K562 (cell line): ENCODE measurements around the gene PIP4K2A. TPM values are rescaled to one million over a fixed set of nuclear protein-coding genes. Genes with fewer than 3 reads are reported as not detected.

Experiments
- EHMT2 ChIP-seq: fragments of 450-650 bp; IDR thresholded peaks from 2 replicates; pipeline ENCODE4 v1.6.1; 2018; ENCODE audit warnings: antibody characterized with exemption
- ETS1 ChIP-seq: conservative IDR thresholded peaks from 2 replicates; pipeline ENCODE4 v1.6.1; 2011; ENCODE audit warnings: low read depth, mild to moderate bottlenecking, low read length; ENCODE audit not compliant: control insufficient read depth
- HCFC1 ChIP-seq: IDR thresholded peaks from 2 replicates; pipeline ENCODE4 v1.6.1; 2012; ENCODE audit warnings: low read depth, low read length, improper control_type of control experiment
- HLTF ChIP-seq: fragments of 450-650 bp; IDR thresholded peaks from 2 replicates; pipeline ENCODE4 v1.6.1; 2016
- KHSRP ChIP-seq: fragments of 450-650 bp; IDR thresholded peaks from 2 replicates; pipeline ENCODE4 v1.6.1; 2017
- NONO ChIP-seq, 2 experiments: fragments of 200-400 bp in 1 of 2; fragments of 450-650 bp in 1 of 2; formaldehyde crosslinking in 1 of 2; IDR thresholded peaks; 2 replicates each; pipeline ENCODE4 v1.6.1; 2017; ENCODE audit warnings: low read depth in 2 of 2, mild to moderate bottlenecking in 2 of 2, moderate library complexity in 2 of 2, low read length in 1 of 2
- ZNF174 ChIP-seq: fragments of 250-450 bp; sonication (Bioruptor Pico); IDR thresholded peaks from 2 replicates; pipeline ENCODE4 v1.4.0; 2020; ENCODE audit warnings: mild to moderate bottlenecking
- polyA plus RNA-seq, 8 experiments: library from polyadenylated mRNA; depleted of rRNA in 4 of 8; stranded (reverse) in 5 of 8; unstranded in 3 of 8; fragments of >200 nt; fragmentation: Nextera tagmentation in 2 of 8; fragmentation: Illumina TruSeq in 1 of 8; extraction: Ambion mirVana in 2 of 8; extraction: Trizol in 1 of 8; gene quantifications; 2 replicates each; pipeline versions ENCODE4 v1.2.1 to v1.2.3, GENCODE V29; 2011 to 2014; ENCODE audit warnings: inconsistent platforms in 1 of 8, missing spikeins in 1 of 8
- total RNA-seq, 7 experiments: library from RNA; depleted of rRNA in 6 of 7; stranded (reverse); fragments of >200 nt in 6 of 7; fragmentation: Illumina TruSeq in 2 of 7; extraction: Trizol in 2 of 7; gene quantifications; 2 replicates each; pipeline versions ENCODE4 v1.2.1 to v1.2.3, GENCODE V29; 2011 to 2021; ENCODE audit warnings: low replicate concordance in 1 of 7
- TF ChIP-seq, protein P1 (sequence below), 2 experiments: IDR thresholded peaks; 2 replicates each; pipeline ENCODE4 v1.6.1; 2011; ENCODE audit warnings: borderline replicate concordance in 1 of 2, control low read depth in 1 of 2, low read depth in 1 of 2, low read length in 1 of 2, mild to moderate bottlenecking in 1 of 2, mixed read lengths in 1 of 2, moderate library complexity in 1 of 2; ENCODE audit not compliant: insufficient read depth in 1 of 2, insufficient read length in 1 of 2, poor library complexity in 1 of 2, severe bottlenecking in 1 of 2; ENCODE audit errors: extremely low read depth in 1 of 2

Gene PIP4K2A
- total and polyA plus RNA-seq, 9 of the 15 experiments (the other 6 are each of a cell fraction or from before 2014, with no cell fraction given): 35.6 to 117 (median 71.9) TPM

DNA sequence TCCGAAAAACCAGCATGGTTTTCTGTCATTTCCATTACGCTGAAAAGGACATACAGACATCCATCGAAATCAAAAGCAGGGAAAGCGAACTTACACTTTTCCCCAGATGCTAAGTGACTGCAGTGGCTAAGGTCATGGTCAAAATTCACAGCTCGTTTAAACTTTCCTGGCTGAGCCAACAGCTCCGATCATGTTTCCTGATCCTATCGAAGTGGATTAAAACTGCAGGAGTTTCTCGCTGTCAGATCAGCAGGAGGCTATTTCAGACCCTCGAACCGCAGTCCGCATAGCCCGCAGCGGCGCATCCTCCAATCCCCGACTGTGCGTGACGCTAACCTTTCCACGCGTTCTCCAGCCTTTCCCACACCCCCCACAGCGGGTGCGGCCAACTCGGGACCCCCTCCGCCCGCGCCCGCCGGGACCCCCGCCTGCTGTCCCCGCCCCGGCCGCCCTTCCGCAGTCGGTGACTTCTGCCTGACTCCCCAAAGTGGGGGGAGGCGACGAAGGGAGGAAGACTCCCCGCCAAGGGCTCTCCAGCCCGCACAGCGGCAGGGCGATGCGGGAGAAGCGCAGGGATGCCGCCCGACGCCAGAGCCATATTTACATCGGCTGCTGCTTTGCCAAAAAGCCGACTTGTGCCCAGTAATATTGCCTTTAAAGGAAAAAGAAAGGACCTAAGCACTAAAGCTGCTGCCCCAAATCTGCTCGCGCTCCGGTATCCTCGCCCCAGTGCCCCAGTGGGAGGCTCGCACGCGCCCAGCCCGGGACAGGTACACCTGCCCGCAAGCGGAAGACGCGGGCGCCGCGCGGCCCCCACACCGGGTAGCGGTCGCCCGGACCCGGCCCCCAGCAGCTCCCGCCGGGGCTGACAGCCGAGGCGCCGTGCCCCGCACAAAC lies 1.2 kb downstream of the PIP4K2A start (continued):
- no peak for TF ChIP-seq HCFC1
- no peak for TF ChIP-seq KHSRP
- TF ChIP-seq HLTF: 0 out of 2 replicates have a peak, but pooled peaks have one; percentile 13
- no peak for TF ChIP-seq ETS1
- TF ChIP-seq EHMT2: no peak
- no peak for TF ChIP-seq ZNF174 (CRISPR knock-in tag)
- no peak for TF ChIP-seq NONO (IDR thresholded peaks at IDR 0.05; ENCODE audit: low read depth in 2 of 2, low read length in 1 of 2)
- TF ChIP-seq, protein P1, sequence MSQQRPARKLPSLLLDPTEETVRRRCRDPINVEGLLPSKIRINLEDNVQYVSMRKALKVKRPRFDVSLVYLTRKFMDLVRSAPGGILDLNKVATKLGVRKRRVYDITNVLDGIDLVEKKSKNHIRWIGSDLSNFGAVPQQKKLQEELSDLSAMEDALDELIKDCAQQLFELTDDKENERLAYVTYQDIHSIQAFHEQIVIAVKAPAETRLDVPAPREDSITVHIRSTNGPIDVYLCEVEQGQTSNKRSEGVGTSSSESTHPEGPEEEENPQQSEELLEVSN (IDR thresholded peaks at IDR 0.05; ENCODE audit: borderline replicate concordance in 1 of 2, extremely low read depth in 1 of 2, insufficient read depth in 1 of 2, insufficient read length in 1 of 2, low read depth in 1 of 2, low read length in 1 of 2, poor library complexity in 1 of 2, severe bottlenecking in 1 of 2): peak in 1 of 2 experiments; percentile 48
- TF ChIP-seq, all 486 proteins: peak for 43
